Neural cell (in vitro differentiated cells): Measurements from ENCODE around the gene PPP1R12A.

ENCODE experiments used
- EP300 ChIP-seq: fragments of 450-650 bp; conservative IDR thresholded peaks from 2 replicates; pipeline ENCODE4 v1.6.1; 2014; ENCODE audit warnings: antibody characterized with exemption, mild to moderate bottlenecking, moderate library complexity; ENCODE audit not compliant: poor library complexity, severe bottlenecking
- EZH2 ChIP-seq: fragments of 200-600, 300-800 bp; shearing (Covaris generic), sonication (generic); IDR thresholded peaks from 2 replicates; pipeline ENCODE4 v1.6.1; 2014; ENCODE audit warnings: antibody characterized with exemption, low read length, borderline replicate concordance, mild to moderate bottlenecking; ENCODE audit not compliant: insufficient read depth, poor library complexity, severe bottlenecking
- MXI1 ChIP-seq: fragments of 450-650 bp; conservative IDR thresholded peaks from 2 replicates; pipeline ENCODE4 v1.6.1; 2014; ENCODE audit warnings: antibody characterized with exemption, mild to moderate bottlenecking; ENCODE audit not compliant: poor library complexity, severe bottlenecking
- POLR2AphosphoS5 ChIP-seq: IDR thresholded peaks from 2 replicates; pipeline ENCODE4 v1.6.1; 2012
- RAD21 ChIP-seq: fragments of 450-650 bp; conservative IDR thresholded peaks from 2 replicates; pipeline ENCODE4 v1.6.1; 2014; ENCODE audit warnings: antibody characterized with exemption, mild to moderate bottlenecking, moderate library complexity
- TAF1 ChIP-seq: IDR thresholded peaks from 2 replicates; pipeline ENCODE4 v1.6.1; 2012; ENCODE audit warnings: low read depth
- TF ChIP-seq, protein P1 (sequence below): fragments of 450-650 bp; IDR thresholded peaks from 2 replicates; pipeline ENCODE4 v1.5.1; 2014; ENCODE audit warnings: antibody characterized with exemption, mild to moderate bottlenecking, moderate library complexity; ENCODE audit not compliant: poor library complexity, severe bottlenecking
- TF ChIP-seq, protein P2 (sequence below): IDR thresholded peaks from 2 replicates; pipeline ENCODE4 v1.6.1; 2012; ENCODE audit warnings: borderline replicate concordance

DNA sequence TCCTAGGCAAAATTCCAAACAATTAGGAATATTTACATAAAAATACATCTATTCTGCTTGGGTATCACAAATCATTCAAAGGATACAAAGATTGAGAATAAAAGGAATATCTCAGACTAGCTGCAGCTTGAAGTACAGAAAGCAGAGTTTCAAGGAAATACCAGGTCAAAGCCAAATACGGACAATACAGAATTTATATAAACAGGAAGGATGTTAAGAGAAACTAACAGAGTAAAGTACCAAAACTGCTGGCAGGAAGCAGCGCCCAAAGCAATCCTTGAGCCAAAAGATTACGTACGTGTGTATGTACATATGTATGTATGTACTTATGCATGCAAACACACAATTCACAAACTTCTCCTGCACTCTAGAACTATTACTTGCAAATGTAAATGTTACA, 86.6 kb downstream of the PPP1R12A start:
- no peak for TF ChIP-seq POLR2AphosphoS5
- TF ChIP-seq, protein P1, sequence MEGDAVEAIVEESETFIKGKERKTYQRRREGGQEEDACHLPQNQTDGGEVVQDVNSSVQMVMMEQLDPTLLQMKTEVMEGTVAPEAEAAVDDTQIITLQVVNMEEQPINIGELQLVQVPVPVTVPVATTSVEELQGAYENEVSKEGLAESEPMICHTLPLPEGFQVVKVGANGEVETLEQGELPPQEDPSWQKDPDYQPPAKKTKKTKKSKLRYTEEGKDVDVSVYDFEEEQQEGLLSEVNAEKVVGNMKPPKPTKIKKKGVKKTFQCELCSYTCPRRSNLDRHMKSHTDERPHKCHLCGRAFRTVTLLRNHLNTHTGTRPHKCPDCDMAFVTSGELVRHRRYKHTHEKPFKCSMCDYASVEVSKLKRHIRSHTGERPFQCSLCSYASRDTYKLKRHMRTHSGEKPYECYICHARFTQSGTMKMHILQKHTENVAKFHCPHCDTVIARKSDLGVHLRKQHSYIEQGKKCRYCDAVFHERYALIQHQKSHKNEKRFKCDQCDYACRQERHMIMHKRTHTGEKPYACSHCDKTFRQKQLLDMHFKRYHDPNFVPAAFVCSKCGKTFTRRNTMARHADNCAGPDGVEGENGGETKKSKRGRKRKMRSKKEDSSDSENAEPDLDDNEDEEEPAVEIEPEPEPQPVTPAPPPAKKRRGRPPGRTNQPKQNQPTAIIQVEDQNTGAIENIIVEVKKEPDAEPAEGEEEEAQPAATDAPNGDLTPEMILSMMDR = no peak
- TF ChIP-seq EZH2 = no peak
- no peak for TF ChIP-seq RAD21
- TF ChIP-seq MXI1 = no peak
- TF ChIP-seq EP300 = no peak
- no peak for TF ChIP-seq TAF1
- TF ChIP-seq, protein P2, sequence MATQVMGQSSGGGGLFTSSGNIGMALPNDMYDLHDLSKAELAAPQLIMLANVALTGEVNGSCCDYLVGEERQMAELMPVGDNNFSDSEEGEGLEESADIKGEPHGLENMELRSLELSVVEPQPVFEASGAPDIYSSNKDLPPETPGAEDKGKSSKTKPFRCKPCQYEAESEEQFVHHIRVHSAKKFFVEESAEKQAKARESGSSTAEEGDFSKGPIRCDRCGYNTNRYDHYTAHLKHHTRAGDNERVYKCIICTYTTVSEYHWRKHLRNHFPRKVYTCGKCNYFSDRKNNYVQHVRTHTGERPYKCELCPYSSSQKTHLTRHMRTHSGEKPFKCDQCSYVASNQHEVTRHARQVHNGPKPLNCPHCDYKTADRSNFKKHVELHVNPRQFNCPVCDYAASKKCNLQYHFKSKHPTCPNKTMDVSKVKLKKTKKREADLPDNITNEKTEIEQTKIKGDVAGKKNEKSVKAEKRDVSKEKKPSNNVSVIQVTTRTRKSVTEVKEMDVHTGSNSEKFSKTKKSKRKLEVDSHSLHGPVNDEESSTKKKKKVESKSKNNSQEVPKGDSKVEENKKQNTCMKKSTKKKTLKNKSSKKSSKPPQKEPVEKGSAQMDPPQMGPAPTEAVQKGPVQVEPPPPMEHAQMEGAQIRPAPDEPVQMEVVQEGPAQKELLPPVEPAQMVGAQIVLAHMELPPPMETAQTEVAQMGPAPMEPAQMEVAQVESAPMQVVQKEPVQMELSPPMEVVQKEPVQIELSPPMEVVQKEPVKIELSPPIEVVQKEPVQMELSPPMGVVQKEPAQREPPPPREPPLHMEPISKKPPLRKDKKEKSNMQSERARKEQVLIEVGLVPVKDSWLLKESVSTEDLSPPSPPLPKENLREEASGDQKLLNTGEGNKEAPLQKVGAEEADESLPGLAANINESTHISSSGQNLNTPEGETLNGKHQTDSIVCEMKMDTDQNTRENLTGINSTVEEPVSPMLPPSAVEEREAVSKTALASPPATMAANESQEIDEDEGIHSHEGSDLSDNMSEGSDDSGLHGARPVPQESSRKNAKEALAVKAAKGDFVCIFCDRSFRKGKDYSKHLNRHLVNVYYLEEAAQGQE = no peak
